ENCODE measurements around the gene MEOX2.

The MEOX2 gene

DNA sequence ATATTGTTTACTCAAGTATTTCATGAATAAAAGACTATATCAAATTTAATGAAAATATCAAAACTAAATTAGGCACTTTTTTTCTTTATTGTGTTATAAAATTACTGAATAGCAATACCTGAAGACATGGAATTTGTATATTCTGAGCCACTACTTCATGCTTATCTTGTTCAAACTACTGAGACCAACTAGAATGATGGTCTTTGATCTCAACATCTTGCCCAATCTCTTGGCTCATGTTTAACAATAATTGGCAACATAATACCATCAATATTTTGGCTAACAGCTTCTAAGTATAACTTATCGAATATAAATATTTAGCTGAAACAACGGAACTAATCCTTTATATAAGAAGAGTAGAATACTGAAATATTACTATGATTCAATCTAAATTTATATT lies 68.2 kb downstream of the MEOX2 start:
- in situ Hi-C loops (cut with MboI; ENCODE audit: low sequenced_read_pairs), result no loop called here

DNA sequence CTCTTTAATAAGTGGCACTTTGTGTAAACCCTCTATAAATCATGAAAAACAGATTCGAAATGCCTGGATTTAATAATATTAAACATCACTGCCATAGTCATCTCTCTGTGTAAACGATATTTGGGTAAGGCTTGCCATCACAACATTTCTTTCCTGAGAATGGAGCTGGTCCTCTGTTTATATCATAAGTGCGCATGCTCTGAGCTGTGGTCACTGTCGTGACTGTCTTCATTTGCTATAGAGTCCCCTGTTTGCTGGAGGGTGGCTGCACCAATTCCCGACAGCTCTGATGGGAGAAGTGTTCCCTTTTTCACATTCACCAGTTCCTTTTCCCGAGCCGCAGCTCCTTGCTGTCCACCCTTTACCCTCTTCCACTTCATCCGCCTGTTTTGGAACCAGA lies 74.3 kb downstream of the MEOX2 start:
- in situ Hi-C loops (cut with MboI; ENCODE audit: low sequenced_read_pairs), result no loop called here

DNA sequence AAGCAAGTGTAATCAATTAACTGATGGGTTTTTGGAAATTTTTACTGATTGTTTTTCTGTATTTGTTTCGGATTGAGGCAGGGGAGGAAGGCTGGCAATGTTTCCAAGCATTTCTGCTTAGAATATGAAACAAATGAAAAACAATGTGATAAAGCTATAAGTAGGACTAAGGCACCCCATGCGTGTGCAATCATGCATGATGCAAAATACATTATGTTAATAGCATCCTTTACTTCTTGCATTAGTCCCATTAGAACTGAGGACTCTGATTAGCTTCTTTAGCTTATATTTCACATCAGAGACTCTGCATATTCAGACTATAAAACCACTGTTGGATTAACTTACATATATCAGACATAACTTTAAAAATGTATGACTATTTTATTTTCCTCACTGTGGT lies 76.0 kb downstream of the MEOX2 start:
- in situ Hi-C loops (cut with MboI; ENCODE audit: low sequenced_read_pairs), result no loop called here

DNA sequence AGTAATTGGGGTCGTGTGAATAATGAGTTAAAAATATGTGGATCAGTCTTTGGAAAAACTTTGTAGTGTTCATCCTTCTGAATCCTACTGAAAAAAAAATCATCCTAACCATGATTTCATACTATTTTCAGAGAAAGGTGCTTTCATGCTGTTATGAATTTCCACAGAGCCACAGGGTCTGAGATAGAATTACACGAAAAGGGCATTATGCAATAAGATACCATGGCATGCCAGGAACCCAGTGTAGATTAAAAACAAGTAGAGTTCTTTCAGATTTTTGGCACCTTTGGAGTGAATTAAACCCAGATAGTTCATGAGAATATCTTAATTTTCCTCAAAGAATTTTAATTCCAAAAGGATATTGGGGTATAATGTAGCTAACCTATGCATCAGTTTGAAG lies 77.2 kb downstream of the MEOX2 start:
- in situ Hi-C loops (cut with MboI; ENCODE audit: low sequenced_read_pairs), result no loop called here

DNA sequence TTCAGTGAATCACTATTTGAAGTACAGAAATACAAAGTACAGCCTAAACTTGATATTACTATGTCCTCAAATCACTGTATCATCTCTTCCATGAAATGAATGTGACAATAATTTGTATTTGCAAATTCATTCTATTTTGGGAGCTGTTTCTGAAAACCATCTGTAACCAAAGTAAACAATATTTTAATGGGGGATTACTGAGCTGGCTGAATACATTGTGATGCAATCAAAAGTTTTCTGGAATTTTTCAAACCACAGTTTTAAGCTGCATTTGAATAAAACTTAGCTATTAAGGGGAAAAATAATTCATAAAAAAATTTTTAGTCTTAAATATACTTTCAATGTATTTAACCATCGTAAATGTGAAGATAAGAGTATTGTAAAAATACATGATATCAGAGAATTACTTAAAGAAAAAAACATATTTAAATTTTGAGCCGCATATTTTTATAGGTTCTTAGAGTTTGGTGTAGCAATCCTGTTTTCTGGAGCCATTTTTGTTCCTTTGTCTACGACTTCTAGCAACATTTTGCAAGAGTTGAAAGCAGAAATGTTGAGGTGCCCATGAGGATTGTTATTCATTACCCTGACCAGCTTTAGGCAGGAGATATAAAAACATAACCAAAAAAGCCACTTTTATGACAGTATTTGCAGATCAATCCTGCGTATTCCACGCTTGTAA lies 78.8 kb downstream of the MEOX2 start:
- in situ Hi-C loops (cut with MboI; ENCODE audit: low sequenced_read_pairs), result no loop called here

DNA sequence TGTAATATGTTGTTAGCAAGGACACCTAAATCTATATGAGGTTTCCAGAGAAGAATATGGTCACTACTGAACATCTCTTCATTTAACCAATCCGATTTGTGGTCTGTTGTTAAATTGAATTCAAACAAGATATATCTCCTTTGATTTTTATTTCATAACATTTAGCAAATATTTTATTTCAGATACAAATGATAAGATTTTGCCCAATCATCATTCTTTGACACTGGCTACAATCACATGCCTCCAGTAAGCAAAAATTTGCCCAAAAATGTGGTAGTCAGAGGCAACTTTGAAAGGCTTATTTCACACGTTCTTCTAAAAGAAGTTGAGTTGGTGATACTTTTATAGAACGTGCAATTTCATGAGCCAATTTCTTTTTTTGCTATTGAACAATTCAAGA lies 79.9 kb downstream of the MEOX2 start:
- in situ Hi-C loops (cut with MboI; ENCODE audit: low sequenced_read_pairs), result no loop called here

DNA sequence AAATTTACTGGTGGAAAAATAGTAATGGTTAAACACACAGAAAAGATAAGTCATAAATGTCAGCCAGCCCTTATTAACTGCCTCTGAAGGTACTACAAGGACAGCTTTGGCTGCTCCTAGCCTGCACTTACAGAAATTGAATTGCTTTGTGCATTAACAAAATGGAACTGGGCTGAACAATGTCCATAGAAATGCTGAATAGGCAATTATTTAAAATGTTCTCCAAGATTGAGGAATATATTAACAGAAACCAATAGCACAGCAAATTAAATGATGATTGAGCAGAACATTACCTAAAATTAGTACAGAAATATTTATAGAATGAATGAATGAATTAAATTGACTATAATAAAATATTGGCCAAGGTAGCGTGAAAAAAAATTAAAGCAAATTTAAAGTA lies 82.3 kb downstream of the MEOX2 start:
- in situ Hi-C loops (cut with MboI; ENCODE audit: low sequenced_read_pairs), result no loop called here

DNA sequence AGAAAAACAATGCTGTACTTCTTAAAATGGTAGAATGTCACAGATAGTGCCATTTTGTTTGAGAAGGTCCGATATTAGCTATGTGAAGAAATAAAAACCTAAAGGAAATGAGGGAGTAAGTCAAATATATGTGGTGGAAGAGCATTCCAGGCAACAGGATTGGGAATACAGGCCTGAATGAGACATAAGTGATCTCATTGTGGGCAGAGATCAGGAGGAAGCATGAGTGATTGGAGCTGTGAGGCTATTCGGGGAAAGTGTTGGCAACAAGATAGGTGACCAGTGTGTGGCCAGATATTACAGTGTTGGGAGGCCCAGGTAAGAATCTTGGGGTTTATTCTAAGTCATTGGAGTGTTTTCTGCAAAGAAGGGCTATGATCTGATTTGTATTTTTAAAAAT lies 83.4 kb downstream of the MEOX2 start:
- in situ Hi-C loops (cut with MboI; ENCODE audit: low sequenced_read_pairs), result no loop called here

DNA sequence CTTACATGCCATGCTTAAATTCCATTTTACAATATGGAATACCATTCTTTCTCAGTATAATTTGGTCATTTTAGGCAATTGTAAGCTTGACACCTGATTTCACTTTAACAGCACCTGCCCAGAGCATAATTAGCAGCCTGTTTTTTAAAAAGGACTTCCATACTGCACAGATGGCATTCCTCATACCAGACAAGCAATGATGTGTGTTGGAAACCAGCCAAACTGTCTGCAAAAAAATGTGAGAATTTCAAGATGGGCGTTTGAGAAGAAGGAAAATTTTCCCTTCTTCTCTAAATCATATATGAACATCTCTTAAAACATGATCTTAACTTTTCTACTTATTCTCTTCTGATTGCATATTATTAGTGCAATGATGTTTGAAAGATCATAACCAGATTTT lies 84.2 kb downstream of the MEOX2 start:
- in situ Hi-C loops (cut with MboI; ENCODE audit: low sequenced_read_pairs), result no loop called here

DNA sequence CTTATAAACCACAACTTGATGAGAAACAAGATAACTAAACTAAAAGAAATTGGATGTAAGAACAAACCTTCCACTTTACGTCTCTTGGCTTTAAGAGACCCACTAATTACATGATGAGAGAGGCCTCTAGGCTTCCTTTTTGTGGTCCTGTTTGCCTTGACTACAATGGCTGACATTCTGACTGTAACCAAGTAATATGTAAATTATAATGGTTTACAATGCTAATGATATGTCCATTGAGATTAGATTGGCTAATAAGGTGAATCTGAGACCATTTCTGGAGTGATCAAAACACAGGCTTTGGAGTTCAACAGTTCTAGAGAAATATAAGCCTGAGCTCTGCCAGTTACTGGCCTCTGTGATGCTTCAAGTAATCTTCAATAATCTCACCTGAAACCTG lies 85.3 kb downstream of the MEOX2 start:
- in situ Hi-C loops (cut with MboI; ENCODE audit: low sequenced_read_pairs), result no loop called here

DNA sequence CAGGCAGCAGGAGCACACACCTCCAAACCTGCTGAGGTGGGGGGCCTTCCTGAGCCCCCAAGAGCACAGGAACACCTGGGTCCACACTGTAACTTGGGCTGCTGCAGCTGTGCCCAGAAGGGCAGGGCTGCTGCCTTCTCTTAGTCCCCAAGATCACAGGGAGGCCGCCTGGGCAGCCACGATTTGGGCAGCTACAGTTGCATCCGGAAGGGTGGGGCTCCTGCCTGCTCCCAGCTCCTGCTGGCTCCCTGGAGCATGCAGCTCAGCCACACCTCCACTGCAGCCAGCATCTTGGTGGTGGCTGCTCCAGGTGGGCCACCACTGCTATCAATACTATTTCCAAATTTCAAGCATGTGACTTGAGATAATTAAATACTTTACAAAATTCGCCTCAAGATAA lies 86.2 kb downstream of the MEOX2 start:
- in situ Hi-C loops (cut with MboI; ENCODE audit: low sequenced_read_pairs), result no loop called here

DNA sequence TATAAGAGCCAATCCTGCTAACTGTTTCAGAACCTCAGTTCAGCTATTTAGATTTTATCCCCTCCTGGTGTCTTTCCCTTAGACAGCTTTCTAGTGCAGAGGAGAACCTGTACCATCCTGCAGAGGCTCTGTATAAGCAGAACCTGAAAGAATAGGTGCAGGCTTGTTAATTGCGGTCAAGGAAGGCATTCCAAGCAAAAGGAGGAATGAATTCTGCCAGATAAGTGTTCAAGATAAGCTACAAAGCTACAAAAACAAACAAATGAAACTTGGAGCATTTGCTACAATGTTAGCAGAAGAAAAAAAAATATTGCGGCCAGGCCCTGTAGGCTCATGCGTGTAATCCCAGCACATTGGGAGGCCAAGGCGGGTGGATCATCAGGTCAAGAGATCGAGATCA lies 92.0 kb downstream of the MEOX2 start:
- in situ Hi-C loops (cut with MboI; ENCODE audit: low sequenced_read_pairs), result no loop called here

DNA sequence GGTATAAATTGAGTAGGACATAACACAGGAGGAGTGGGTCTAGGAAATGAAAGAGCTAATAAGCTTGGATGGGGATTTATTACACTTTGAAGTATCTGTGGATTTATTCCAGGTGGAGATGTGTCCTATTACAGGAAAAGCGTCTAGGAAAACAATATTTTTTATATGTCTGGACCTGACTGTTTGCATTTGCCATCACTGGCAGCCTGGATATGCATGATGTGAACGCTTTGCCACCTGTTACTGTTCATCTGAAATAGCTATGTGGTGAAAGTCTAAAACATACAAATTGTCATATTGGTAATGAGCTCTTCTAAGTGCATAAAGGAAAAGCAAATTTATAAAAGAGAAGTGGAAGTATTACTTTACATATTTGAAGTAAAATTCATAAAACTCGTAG lies 93.1 kb downstream of the MEOX2 start:
- in situ Hi-C loops (cut with MboI; ENCODE audit: low sequenced_read_pairs), result no loop called here

DNA sequence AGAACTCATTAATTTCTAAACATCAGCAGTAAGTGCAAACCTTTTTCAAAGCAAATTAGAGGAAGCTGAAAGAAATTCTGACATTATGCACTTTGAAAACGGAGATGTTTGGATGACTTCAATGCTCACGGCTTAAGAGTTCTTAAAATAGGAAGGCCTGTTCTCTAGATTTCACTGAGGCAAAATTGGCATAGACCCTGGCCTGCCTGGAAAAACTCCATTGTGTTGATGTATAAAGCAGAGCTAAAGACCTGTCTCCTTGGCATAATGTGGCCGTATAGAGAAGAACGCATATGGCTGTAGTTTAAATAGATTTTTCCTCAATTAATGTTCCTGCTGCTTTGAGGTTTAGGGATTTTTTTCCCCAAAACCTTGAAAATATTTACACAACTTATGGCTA lies 100.2 kb downstream of the MEOX2 start:
- in situ Hi-C loops (cut with MboI; ENCODE audit: low sequenced_read_pairs), result no loop called here

DNA sequence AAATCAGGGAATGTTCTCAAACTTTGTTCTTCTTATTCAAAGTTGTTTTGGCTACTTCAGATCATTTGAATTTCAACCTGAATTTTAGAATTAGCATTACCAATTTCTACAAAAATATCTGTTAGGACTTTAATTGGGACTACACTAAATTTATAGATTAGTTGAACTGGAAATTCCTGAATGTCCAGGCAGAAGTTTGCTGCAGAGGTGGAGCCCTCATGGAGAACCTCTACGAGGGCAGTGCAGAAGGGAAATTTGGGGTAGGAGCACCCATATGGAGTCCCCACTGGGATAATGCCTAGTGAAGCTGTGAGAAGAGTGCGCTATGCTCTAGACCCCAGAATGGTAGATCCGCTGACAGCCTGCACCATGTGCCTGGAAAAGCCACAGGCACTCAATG lies 101.9 kb downstream of the MEOX2 start:
- in situ Hi-C loops (cut with MboI; ENCODE audit: low sequenced_read_pairs), result no loop called here

DNA sequence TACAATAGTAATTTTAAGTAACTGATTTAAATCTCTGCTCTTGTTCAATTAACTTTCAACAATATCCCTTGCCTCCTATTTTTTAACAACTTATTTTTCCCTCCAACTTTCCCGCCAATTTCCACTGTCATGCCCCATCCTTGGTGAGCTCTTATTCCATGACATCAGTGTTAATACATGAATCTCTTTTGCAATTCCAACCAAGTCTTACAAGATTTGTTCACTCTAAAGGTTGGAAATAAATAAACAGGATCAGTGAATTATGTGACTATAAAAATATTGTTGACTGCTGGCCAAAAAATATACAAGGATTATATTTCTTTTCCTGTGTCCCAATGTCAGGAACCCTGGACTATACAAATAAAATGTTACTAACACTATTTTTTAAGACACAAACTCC lies 103.7 kb downstream of the MEOX2 start:
- in situ Hi-C loops (cut with MboI; ENCODE audit: low sequenced_read_pairs), result no loop called here

DNA sequence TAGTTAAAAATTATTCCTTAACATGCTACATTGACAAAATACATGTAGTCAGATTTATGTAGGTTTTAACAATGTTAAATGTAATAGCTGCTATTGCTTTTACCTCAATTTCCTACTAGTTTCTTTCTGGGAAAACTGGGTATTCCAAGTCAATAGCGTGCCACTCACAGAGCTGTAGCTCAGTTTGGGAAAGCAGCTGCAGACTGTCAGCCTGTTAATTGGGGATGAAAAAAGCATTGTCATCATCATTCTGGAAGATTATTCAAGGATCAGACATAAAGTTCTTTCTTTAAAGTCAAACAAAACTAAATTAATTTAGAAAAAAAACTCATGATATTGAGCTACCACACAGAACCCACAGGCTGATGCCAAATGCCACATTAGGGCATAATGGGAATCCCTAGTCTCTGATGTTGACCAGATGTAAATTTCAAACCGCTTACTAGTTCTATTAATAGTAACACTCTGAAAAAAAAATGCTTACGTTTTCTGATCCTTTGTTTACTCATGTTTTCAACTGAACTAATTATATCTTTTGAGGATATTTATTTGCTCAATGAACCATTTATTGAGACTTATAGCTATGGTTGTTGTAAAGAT lies 105.0 kb downstream of the MEOX2 start:
- in situ Hi-C loops (cut with MboI; ENCODE audit: low sequenced_read_pairs), result no loop called here

DNA sequence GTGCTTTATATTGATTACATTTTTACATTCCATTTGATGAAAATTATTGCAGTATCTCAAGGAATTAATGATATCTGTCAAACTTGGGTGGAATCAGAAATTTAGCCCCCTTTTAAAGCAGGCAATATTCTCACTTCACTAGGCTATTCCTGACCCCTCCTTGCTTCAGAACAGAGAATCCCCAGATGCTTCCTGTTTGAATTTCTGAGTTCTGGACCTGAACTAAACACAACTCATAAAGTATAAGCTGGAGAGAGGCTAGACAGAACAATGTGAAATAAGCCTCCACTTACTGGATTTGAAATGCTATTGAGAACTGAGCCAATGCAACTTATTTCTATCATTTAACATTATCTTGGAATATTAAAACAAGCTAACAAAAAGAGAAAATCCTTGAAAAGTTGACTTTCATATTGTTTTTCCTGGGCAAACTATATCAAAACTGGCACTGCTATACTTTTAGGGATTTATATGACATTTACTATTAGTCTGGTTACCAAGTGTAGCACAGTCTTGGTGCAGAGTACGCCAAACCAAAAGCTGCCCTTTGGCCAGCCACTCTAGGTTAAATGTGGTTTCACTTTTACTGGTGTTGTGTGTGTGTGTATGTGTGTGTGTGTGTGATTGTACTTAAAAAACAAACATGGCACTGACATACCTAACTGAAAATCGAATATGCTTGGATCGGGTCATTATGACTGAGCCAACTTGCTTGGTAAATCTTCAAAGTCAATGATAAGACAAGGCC lies 105.7 kb downstream of the MEOX2 start:
- in situ Hi-C loops (cut with MboI; ENCODE audit: low sequenced_read_pairs), result no loop called here

DNA sequence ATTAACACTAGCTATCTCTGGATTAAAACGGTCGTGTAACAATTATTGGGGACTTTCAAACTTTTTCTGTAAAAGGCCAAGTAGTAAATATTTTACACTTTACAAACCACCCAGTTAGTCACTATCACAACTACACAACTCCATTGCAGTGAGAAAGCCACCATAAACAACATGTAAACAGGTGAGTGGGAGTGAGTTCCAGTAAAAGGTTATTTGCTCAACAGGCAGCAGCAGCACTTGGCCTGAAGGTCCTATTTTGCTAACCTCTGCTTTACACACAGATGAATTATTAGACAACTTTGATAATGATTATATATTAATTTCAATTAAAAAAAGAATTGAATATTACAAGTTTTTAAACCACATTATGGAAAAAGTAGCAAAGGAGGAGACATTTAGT lies 108.9 kb downstream of the MEOX2 start:
- in situ Hi-C loops (cut with MboI; ENCODE audit: low sequenced_read_pairs), result no loop called here

DNA sequence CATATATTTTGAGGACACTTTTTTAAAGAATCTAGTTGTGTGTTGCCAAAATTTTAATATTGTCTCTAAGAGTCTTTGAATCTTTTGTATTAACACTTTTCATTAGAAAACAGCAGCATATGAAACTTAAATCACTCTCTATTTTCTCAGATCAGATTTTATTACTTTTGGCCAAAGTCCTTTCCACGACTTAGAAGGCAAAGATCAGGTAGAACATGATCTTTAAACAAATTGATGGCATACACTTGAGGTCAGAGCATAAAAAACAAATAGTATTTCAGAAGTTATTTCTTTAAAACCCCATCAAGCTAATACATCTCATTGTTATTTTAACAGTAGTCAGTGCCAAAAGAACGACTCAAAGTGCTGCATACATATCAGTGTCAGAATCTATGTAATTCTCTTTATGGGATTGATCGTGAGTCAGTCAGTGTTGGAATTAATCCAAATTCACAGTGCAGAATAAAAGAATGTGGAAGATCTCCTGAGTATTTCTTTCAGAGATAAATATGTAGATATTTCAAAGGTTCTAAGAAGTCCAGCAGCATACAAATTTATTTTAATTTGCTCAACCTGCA lies 115.1 kb downstream of the MEOX2 start:
- in situ Hi-C loops (cut with MboI; ENCODE audit: low sequenced_read_pairs), result no loop called here

DNA sequence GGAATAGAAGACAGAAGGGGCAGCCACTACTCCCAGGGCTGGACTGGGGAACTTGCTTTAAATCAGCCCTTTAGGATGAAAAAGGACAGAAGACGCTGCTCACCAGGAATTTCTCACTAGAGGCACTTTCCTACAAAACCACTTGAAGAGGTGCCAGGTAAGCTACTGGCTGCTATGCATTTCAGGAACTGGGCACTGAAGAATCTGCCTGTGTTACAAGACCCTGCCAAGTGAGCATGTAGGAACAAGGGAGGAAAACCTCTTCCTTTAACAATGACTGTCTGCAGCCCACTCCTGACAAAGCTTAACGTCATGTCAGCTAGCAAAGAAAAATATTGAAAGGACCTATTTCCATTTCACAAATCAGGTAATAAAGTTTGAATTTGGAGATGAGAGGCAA lies 118.8 kb downstream of the MEOX2 start:
- in situ Hi-C loops (cut with MboI; ENCODE audit: low sequenced_read_pairs), result no loop called here

DNA sequence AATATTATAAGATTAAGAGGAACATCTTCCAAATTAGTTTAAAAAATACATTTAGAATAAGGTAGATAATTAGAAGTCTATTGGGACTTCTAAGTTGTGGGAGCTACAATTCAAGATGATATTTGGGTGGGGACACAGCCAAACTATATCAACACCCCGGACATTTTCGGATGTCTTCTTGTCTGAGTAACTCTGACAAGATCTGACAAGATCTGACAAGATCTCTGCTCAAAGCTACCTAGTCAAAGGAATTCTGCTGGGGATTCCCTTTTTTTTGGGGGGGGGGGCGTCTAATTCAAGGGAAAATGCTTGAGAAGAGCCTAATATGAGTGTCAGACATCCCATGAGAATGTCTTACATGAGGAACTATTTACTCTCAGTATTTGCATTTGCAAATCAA lies 119.4 kb downstream of the MEOX2 start:
- in situ Hi-C loops (cut with MboI; ENCODE audit: low sequenced_read_pairs), result no loop called here
